PFSK-1 (cell line): Measurements from ENCODE around the gene WDR77.

Experiments used
- FOXP2 ChIP-seq: optimal IDR thresholded peaks from 2 replicates; pipeline ENCODE3; 2011; ENCODE audit warnings: borderline replicate concordance, control low read depth, inconsistent platforms; ENCODE audit not compliant: insufficient read depth; ENCODE audit errors: extremely low read length, extremely low read depth
- POLR2AphosphoS5 ChIP-seq: IDR thresholded peaks from 2 replicates; pipeline ENCODE4 v1.6.1; 2012; ENCODE audit warnings: low read depth, mild to moderate bottlenecking, control low read depth, low read length, moderate library complexity
- SIN3A ChIP-seq: IDR thresholded peaks from 2 replicates; pipeline ENCODE4 v1.6.1; 2012; ENCODE audit warnings: mild to moderate bottlenecking, low read length, moderate library complexity, borderline replicate concordance; ENCODE audit not compliant: insufficient read depth
- TAF1 ChIP-seq: IDR thresholded peaks from 2 replicates; pipeline ENCODE4 v1.6.1; 2012; ENCODE audit warnings: low read length, control low read depth, borderline replicate concordance; ENCODE audit not compliant: insufficient read depth
- TF ChIP-seq, protein P1 (sequence below), 2 experiments: IDR thresholded peaks; 2 replicates each; pipeline versions ENCODE4 v1.6.1 to v1.8.0; 2011 to 2012; ENCODE audit warnings: low read depth in 2 of 2, low read length in 2 of 2, control low read depth in 1 of 2, inconsistent platforms in 1 of 2, mild to moderate bottlenecking in 1 of 2, moderate library complexity in 1 of 2; ENCODE audit not compliant: insufficient read depth in 1 of 2

WDR77 gene

DNA sequence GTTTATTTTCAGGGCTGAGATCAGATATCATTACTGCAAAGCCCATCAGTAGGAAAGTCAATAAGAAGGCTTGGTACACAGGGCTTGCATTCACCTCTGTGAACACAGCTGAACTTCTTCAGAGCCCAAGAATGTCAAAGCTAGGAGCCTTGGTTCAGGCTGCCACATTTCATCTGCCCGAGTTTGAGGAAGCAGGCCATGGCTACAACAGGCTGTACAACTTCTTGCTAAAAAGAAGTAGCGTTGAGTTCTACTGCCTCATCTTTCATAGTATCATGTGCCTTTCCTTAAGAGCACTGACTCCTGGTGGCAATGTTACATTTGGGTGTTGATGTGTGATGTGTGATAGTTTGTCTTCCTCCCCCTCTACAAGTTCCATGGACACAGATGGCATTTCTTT is 34.8 kb upstream of the WDR77 start:
- TF ChIP-seq TAF1 (no peak), SIN3A (no peak), POLR2AphosphoS5 (no peak)

DNA sequence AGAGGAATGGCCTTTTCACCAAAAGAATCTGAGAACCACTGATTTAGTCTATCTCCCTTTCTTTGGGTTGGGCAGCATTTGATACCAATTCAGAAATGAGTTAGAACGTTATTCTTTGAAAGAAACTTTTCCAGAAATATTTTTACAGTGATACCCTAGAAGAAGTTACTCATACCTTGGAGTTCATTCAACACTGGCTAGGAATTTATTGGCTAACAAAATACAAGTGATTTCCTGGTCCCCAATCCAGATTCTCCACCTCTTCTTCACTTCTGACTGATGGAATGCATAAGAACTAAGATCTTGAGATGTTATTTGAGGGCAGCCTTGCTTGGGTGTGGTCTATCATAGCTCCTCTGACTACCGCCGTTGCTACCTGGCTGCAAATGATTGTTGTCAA is 34.1 kb upstream of the WDR77 start:
- TF ChIP-seq, protein P1, sequence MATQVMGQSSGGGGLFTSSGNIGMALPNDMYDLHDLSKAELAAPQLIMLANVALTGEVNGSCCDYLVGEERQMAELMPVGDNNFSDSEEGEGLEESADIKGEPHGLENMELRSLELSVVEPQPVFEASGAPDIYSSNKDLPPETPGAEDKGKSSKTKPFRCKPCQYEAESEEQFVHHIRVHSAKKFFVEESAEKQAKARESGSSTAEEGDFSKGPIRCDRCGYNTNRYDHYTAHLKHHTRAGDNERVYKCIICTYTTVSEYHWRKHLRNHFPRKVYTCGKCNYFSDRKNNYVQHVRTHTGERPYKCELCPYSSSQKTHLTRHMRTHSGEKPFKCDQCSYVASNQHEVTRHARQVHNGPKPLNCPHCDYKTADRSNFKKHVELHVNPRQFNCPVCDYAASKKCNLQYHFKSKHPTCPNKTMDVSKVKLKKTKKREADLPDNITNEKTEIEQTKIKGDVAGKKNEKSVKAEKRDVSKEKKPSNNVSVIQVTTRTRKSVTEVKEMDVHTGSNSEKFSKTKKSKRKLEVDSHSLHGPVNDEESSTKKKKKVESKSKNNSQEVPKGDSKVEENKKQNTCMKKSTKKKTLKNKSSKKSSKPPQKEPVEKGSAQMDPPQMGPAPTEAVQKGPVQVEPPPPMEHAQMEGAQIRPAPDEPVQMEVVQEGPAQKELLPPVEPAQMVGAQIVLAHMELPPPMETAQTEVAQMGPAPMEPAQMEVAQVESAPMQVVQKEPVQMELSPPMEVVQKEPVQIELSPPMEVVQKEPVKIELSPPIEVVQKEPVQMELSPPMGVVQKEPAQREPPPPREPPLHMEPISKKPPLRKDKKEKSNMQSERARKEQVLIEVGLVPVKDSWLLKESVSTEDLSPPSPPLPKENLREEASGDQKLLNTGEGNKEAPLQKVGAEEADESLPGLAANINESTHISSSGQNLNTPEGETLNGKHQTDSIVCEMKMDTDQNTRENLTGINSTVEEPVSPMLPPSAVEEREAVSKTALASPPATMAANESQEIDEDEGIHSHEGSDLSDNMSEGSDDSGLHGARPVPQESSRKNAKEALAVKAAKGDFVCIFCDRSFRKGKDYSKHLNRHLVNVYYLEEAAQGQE (IDR thresholded peaks at IDR 0.05; ENCODE audit: insufficient read depth in 1 of 2, low read depth in 2 of 2, low read length in 2 of 2): no peak
- TF ChIP-seq FOXP2 (no peak), POLR2AphosphoS5 (no peak), TAF1 (no peak), SIN3A (no peak)

DNA sequence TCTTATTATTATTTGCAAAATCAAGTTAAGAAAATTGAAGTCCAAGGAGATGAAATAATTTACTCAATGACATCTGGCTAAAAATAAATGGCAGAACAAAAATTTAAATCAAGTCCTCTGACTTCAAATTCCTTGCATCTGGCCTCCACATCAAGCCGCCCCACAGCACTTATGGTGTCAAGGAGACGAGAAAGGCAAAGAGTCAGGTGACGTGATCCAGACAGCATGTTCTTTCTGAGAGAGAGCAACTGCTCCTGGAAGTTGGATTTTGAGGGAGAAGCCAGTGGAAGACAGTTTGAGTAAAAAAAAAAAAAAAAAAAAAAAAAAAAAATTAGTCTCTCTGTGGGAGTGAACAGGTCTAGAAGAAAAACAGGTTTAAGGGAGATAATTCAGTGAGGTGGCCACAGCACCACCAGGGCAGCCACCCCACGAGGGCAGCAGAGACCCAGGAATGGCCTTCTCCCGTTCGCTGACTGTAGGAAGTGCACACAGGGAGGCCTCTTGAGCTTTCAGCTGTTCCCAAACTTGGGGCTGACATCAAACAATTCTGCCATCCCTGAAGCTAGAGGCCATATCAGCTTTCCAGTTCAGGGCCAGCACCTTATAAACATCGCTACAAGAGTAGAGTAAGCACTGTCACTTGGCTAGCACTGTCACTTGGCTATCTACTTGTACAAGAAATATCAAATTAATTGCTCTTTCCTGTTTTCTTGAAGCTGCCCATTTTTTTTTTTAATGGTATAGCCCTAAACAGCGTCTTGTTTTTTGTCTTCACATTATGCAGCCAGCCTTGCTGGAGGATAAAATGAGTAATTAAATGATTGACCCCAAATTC is 32.5 kb upstream of the WDR77 start:
- TF ChIP-seq SIN3A: no peak

DNA sequence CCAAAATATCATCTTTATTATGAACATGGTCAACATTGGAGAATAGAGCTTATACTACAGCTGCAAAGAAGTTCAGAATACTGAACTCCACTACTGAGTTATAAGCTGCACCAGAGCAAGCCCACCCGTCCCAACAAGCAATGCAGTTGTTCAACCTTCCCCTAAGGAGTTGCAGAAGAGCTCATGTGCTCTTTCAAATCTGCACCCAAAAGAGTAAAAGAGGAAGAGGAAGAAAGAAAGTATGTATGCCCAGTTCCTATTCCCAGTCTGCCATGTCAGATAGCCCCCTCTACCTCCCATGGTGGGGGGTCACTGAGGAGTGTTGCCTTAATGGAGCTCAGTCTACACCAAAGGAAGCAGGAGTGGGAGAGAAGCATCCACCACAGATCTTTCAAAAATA is 31.6 kb upstream of the WDR77 start:
- no peak for TF ChIP-seq FOXP2
- TF ChIP-seq SIN3A: no peak
- TF ChIP-seq, protein P1 (IDR thresholded peaks at IDR 0.05; ENCODE audit: insufficient read depth in 1 of 2, low read depth in 2 of 2, low read length in 2 of 2): no peak
- TF ChIP-seq POLR2AphosphoS5: no peak
- TF ChIP-seq TAF1: no peak

DNA sequence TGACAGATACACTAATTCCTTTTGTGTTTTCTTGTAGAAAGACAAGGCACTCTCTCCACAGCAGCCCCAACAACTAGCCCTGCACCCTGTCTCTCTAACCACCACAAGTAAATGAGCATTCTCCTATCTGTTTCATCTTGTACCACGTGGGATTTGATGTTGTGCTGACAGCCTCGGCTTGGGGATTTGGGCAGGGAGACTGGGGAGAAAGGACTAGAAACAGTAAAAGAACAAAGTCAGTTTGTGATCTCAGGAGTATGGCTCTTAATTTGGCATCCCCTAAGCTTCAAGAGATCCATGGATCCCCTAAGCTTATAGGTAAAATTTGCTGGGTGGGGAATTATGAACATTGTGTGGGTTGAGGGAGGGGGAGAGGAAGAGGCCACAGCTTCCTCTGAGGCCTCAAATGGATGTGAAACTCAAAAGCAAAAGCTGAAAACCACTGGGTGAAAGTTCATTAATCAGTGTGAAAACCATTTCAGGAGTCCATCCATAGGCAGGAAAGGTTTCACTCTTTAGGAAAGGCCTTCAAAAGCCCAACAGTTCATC is 27.8 kb upstream of the WDR77 start:
- TF ChIP-seq FOXP2: no peak
- TF ChIP-seq, protein P1 (IDR thresholded peaks at IDR 0.05; ENCODE audit: insufficient read depth in 1 of 2, low read depth in 2 of 2, low read length in 2 of 2): no peak
- TF ChIP-seq POLR2AphosphoS5: no peak
- TF ChIP-seq TAF1: no peak
- no peak for TF ChIP-seq SIN3A

GRCh38 chr1:111476214-111476613 is 27.2 kb upstream of the WDR77 start:
- TF ChIP-seq SIN3A: no peak
- TF ChIP-seq FOXP2: no peak
- TF ChIP-seq TAF1: no peak
- no peak for TF ChIP-seq POLR2AphosphoS5
- TF ChIP-seq, protein P1 (IDR thresholded peaks at IDR 0.05; ENCODE audit: insufficient read depth in 1 of 2, low read depth in 2 of 2, low read length in 2 of 2): no peak
